IMR-90 (cell line): ENCODE data around the gene KRTAP12-1. TPM values are rescaled to one million over a fixed set of nuclear protein-coding genes. Genes with fewer than 3 reads are reported as not detected.
"Not testable (repeated sequence)": the region's sequence is repeated elsewhere in the genome, so short reads cannot be mapped to it uniquely, and the experiment has no call there.

Experiments
- ATAC-seq: fragments of 200-7000 bp; cut with Tn5 transposase; 2 replicates; pipeline ENCODE4 v1.9.1; 2020; ENCODE audit warnings: low read depth, mild to moderate bottlenecking, moderate library complexity
- BruUV-seq: library from RNA; stranded (reverse); fragments of 400-500 nt; replicated peaks from 2 replicates; lab custom pipeline; 2021; lab: Mats Ljungman, UMichigan
- CTCF ChIA-PET: fragments of 300-600 bp; formaldehyde crosslinking; extraction: SDS; loops from one replicate; lab custom pipeline; 2021; ENCODE audit warnings: antibody characterized with exemption; lab: Yijun Ruan, JAX
- POLR2A ChIA-PET: fragments of 300-600 bp; sonication (Branson Sonifier 250); formaldehyde crosslinking; loops from one replicate; lab custom pipeline; 2022; ENCODE audit warnings: antibody characterized with exemption; ENCODE audit not compliant: unreplicated experiment; lab: Charles Lee
- DNase-seq: peaks from one replicate; pipeline ENCODE4 v3.0.0; 2013
- H2AFZ ChIP-seq: replicated peaks from 2 replicates; pipeline ENCODE3; 2013; ENCODE audit warnings: low read length, mild to moderate bottlenecking; ENCODE audit not compliant: poor library complexity
- H2AK5ac ChIP-seq: 2 replicates; pipeline ENCODE4 v1.6.1; 2013; ENCODE audit warnings: low read depth, low read length, inconsistent platforms
- H2AK9ac ChIP-seq: replicated peaks from 2 replicates; pipeline ENCODE3; 2013; ENCODE audit warnings: mild to moderate bottlenecking, low read depth, low read length, moderate library complexity; ENCODE audit not compliant: poor library complexity
- H2BK120ac ChIP-seq: 2 replicates; pipeline ENCODE4 v1.6.1; 2013; ENCODE audit warnings: low read depth, low read length, inconsistent platforms
- H2BK15ac ChIP-seq: 3 replicates; pipeline ENCODE4 v1.6.1; 2013; ENCODE audit warnings: low read depth, low read length, inconsistent platforms
- H2BK20ac ChIP-seq: 2 replicates; pipeline ENCODE4 v1.6.1; 2013; ENCODE audit warnings: low read depth, mild to moderate bottlenecking, inconsistent platforms, low read length, moderate library complexity
- H2BK5ac ChIP-seq: 2 replicates; pipeline ENCODE4 v1.6.1; 2013; ENCODE audit warnings: mild to moderate bottlenecking, low read depth, low read length, inconsistent platforms; ENCODE audit not compliant: poor library complexity, severe bottlenecking
- H3K14ac ChIP-seq: replicated peaks from 2 replicates; pipeline ENCODE4 v1.6.1; 2013; ENCODE audit warnings: low read depth, low read length, inconsistent platforms
- H3K18ac ChIP-seq: 2 replicates; pipeline ENCODE4 v1.6.1; 2013; ENCODE audit warnings: low read depth, low read length, control low read depth
- H3K23ac ChIP-seq: 2 replicates; pipeline ENCODE4 v1.6.1; 2013; ENCODE audit warnings: low read depth, low read length, inconsistent platforms
- H3K27ac ChIP-seq: 2 replicates; pipeline ENCODE4 v1.5.1; 2013; ENCODE audit warnings: mild to moderate bottlenecking, control low read depth, low read length; ENCODE audit not compliant: insufficient read depth
- H3K27me3 ChIP-seq: 2 replicates; pipeline ENCODE4 v1.6.1; 2013; ENCODE audit warnings: low read length; ENCODE audit not compliant: control insufficient read depth, insufficient read depth
- H3K36me3 ChIP-seq: 2 replicates; pipeline ENCODE4 v1.6.1; 2013; ENCODE audit warnings: low read length, mixed read lengths; ENCODE audit not compliant: control insufficient read depth, insufficient read depth
- H3K4ac ChIP-seq: 2 replicates; pipeline ENCODE4 v1.6.1; 2013; ENCODE audit warnings: low read depth, low read length, inconsistent platforms
- H3K4me1 ChIP-seq: 2 replicates; pipeline ENCODE4 v1.6.1; 2013; ENCODE audit warnings: low read length, mixed read lengths; ENCODE audit not compliant: control insufficient read depth, insufficient read depth
- H3K4me2 ChIP-seq: 2 replicates; pipeline ENCODE4 v1.6.1; 2013; ENCODE audit warnings: low read depth, mild to moderate bottlenecking, control low read depth, low read length, moderate library complexity
- H3K4me3 ChIP-seq: 2 replicates; pipeline ENCODE4 v1.5.1; 2013; ENCODE audit warnings: low read depth, mild to moderate bottlenecking, control low read depth, low read length, moderate library complexity; ENCODE audit not compliant: insufficient read depth
- H3K56ac ChIP-seq: 2 replicates; pipeline ENCODE4 v1.6.1; 2013; ENCODE audit warnings: low read length, inconsistent platforms; ENCODE audit not compliant: insufficient read depth; ENCODE audit errors: extremely low read depth
- H3K79me1 ChIP-seq, 2 experiments: 2 replicates each; pipeline ENCODE4 v1.6.1; 2013; ENCODE audit warnings: low read length in 2 of 2, inconsistent platforms in 1 of 2, low read depth in 1 of 2
- H3K9ac ChIP-seq: 2 replicates; pipeline ENCODE4 v1.6.1; 2013; ENCODE audit warnings: low read depth, low read length, control low read depth
- H3K9me1 ChIP-seq: 2 replicates; pipeline ENCODE4 v1.6.1; 2013; ENCODE audit warnings: low read length, inconsistent platforms; ENCODE audit not compliant: insufficient read depth
- H3K9me3 ChIP-seq: 2 replicates; pipeline ENCODE4 v1.6.1; 2013; ENCODE audit warnings: low read length; ENCODE audit not compliant: control insufficient read depth, insufficient read depth
- H4K20me1 ChIP-seq: 2 replicates; pipeline ENCODE4 v1.6.1; 2013; ENCODE audit warnings: low read length, inconsistent platforms; ENCODE audit not compliant: insufficient read depth
- H4K5ac ChIP-seq: 2 replicates; pipeline ENCODE4 v1.6.1; 2013; ENCODE audit warnings: mild to moderate bottlenecking, low read depth, low read length, control low read depth
- H4K8ac ChIP-seq, 2 experiments: 2 replicates each; pipeline ENCODE4 v1.6.1; 2013; ENCODE audit warnings: low read depth in 2 of 2, low read length in 2 of 2, control low read depth in 1 of 2, inconsistent platforms in 1 of 2
- H4K91ac ChIP-seq: 2 replicates; pipeline ENCODE4 v1.6.1; 2013; ENCODE audit warnings: low read depth, low read length, inconsistent platforms; ENCODE audit not compliant: insufficient read depth
- WGBS, 2 experiments: methylation state at CpG; one replicate each; pipeline versions ENCODE4 v1.1.5 to v1.1.7; 2013; ENCODE audit warnings: missing lambda C conversion rate in 2 of 2; ENCODE audit not compliant: insufficient read length in 1 of 2; ENCODE audit errors: extremely low coverage in 2 of 2; 5-methylcytosine and 5-hydroxymethylcytosine counted together
- dilution Hi-C: fragments of 300-500 bp; cut with HindIII; formaldehyde crosslinking; loops from one replicate; pipeline ENCODE4 v1.14.3; 2018; ENCODE audit warnings: low sequenced_read_pairs; ENCODE audit not compliant: unreplicated experiment
- in situ Hi-C: fragments of 300-500 bp; cut with MboI; formaldehyde crosslinking; loops from 3 replicates; pipeline ENCODE4 v1.14.3; 2019; ENCODE audit warnings: low sequenced_read_pairs, inconsistent platforms, mixed read lengths
- intact Hi-C: fragments of 100-400 bp; cut with micrococcal nuclease; formaldehyde crosslinking; loops from 2 replicates; pipeline ENCODE4 v1.10.0; 2022
- polyA plus RNA-seq, 3 experiments: library from polyadenylated mRNA; depleted of rRNA; stranded (reverse); fragments of >200 nt; gene quantifications; 2 replicates each; pipeline ENCODE4 v1.2.3, GENCODE V29; 2012; ENCODE audit warnings: low replicate concordance in 1 of 3
- total RNA-seq: library from RNA; depleted of rRNA; stranded (reverse); fragments of >200 nt; gene quantifications from 2 replicates; pipeline ENCODE4 v1.2.3, GENCODE V29; 2012

KRTAP12-1 gene
- total and polyA plus RNA-seq, 2 of the 4 experiments (the other 2 are of a cell fraction), result not detected

DNA sequence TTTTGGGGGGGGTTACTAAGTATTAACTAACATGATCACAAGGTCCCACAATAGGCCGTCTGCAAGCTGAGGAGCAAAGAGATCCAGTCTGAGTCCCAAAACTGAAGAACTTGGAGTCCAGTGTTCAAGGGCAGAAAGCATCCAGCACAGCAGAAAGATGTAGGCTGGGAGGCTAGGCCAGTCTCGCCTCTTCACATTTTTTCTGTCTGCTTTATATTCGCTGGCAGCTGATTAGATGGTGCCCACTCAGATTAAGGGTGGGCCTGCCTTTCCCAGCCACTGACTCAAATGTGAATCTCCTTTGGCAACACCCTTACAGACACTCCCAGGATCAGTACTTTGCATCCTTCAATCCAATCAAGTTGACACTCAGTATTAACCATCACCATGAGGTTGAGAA lies 7.8 kb upstream of the KRTAP12-1 start:
- H3K79me1 ChIP-seq, DNase-seq, BruUV-seq, H2BK15ac ChIP-seq, ATAC-seq, H3K4me3 ChIP-seq, H3K36me3 ChIP-seq, dilution Hi-C loops, intact Hi-C loops, H3K9me1 ChIP-seq, H3K9ac ChIP-seq, H3K4me2 ChIP-seq, H4K8ac ChIP-seq, H3K23ac ChIP-seq, H3K27ac ChIP-seq, H3K56ac ChIP-seq, H4K5ac ChIP-seq, H3K4me1 ChIP-seq, H2AK5ac ChIP-seq, H3K4ac ChIP-seq, in situ Hi-C loops, H3K18ac ChIP-seq, H2BK20ac ChIP-seq, H3K14ac ChIP-seq, H2AFZ ChIP-seq, POLR2A ChIA-PET, H3K9me3 ChIP-seq, CTCF ChIA-PET, H2BK120ac ChIP-seq, H4K20me1 ChIP-seq, H2BK5ac ChIP-seq, H4K91ac ChIP-seq, H2AK9ac ChIP-seq: not testable (repeated sequence)
- H3K27me3 ChIP-seq, result peaks cover 19% of the 10 kb centered on the region
- WGBS, 2 experiments, result no CpG with 5 or more reads among the region's 3 CpGs
